H1 (cell line): ENCODE data around the gene INHBC. TPM values are rescaled to one million over a fixed set of nuclear protein-coding genes. Genes with fewer than 3 reads are reported as not detected.

ENCODE experiments used
- CTCF ChIA-PET: fragments of 300-600 bp; sonication (Branson Sonifier 250); formaldehyde crosslinking; loops from one replicate; lab custom pipeline; 2021; ENCODE audit not compliant: partially characterized antibody; lab: Charles Lee
- POLR2A ChIA-PET: fragments of 300-600 bp; sonication (Branson Sonifier 250); formaldehyde crosslinking; loops from one replicate; lab custom pipeline; 2021; ENCODE audit warnings: inconsistent platforms; ENCODE audit not compliant: partially characterized antibody; lab: Charles Lee
- DNase-seq, 2 experiments: peaks; one replicate each; pipeline versions ENCODE4 v3.0.0 to v3.0.0-alpha.2; 2010 to 2022; ENCODE audit warnings: low spot score in 2 of 2, low read depth in 1 of 2, mixed read lengths in 1 of 2
- FAIRE-seq: peaks from 2 replicates; lab custom pipeline; 2011; peaks lifted over from hg19 to GRCh38; lab: Jason Lieb, UNC
- H2AFZ ChIP-seq: 2 replicates; pipeline ENCODE4 v1.8.1; 2012; ENCODE audit warnings: low read length, inconsistent platforms
- H2AK5ac ChIP-seq: 2 replicates; pipeline ENCODE4 v1.6.1; 2013; ENCODE audit warnings: low read depth, low read length
- H2BK120ac ChIP-seq: replicated peaks from 2 replicates; pipeline ENCODE3; 2013; ENCODE audit warnings: low read depth, low read length, inconsistent platforms
- H2BK12ac ChIP-seq: 2 replicates; pipeline ENCODE4 v1.6.1; 2013; ENCODE audit warnings: low read depth, low read length
- H2BK15ac ChIP-seq: 2 replicates; pipeline ENCODE4 v1.6.1; 2013; ENCODE audit warnings: low read length
- H2BK20ac ChIP-seq: 2 replicates; pipeline ENCODE4 v1.6.1; 2013; ENCODE audit warnings: low read length
- H2BK5ac ChIP-seq: 2 replicates; pipeline ENCODE4 v1.6.1; 2013; ENCODE audit warnings: low read depth, low read length
- H3K14ac ChIP-seq: 2 replicates; pipeline ENCODE4 v1.6.1; 2013; ENCODE audit warnings: inconsistent platforms; ENCODE audit not compliant: insufficient read length
- H3K18ac ChIP-seq: 2 replicates; pipeline ENCODE4 v1.6.1; 2013; ENCODE audit warnings: low read length; ENCODE audit errors: extremely low read depth
- H3K23ac ChIP-seq: 2 replicates; pipeline ENCODE4 v1.6.1; 2013; ENCODE audit warnings: inconsistent platforms; ENCODE audit not compliant: insufficient read length
- H3K23me2 ChIP-seq: 2 replicates; pipeline ENCODE4 v1.6.1; 2013; ENCODE audit warnings: low read depth, low read length
- H3K27ac ChIP-seq: 2 replicates; pipeline ENCODE4 v1.6.1; 2011; ENCODE audit warnings: low read depth, low read length, inconsistent platforms
- H3K27me3 ChIP-seq, 4 experiments: replicated peaks in 1 of 4; 1 replicate in 1 of 4; 2 replicates in 3 of 4; pipeline versions ENCODE4 v1.6.1 to v1.8.1; 2011 to 2013; ENCODE audit warnings: low read length in 3 of 4, mild to moderate bottlenecking in 3 of 4, inconsistent platforms in 2 of 4, mixed read lengths in 2 of 4, moderate library complexity in 1 of 4; ENCODE audit not compliant: control insufficient read depth in 3 of 4, insufficient read depth in 3 of 4; ENCODE audit errors: extremely low read depth in 1 of 4
- H3K36me3 ChIP-seq, 4 experiments: 2 replicates each; pipeline versions ENCODE4 v1.6.1 to v1.8.1; 2011 to 2013; ENCODE audit warnings: mild to moderate bottlenecking in 4 of 4, low read length in 3 of 4, moderate library complexity in 2 of 4, control low read depth in 1 of 4, inconsistent platforms in 1 of 4; ENCODE audit not compliant: insufficient read depth in 4 of 4, control insufficient read depth in 2 of 4
- H3K4ac ChIP-seq: replicated peaks from 2 replicates; pipeline ENCODE3; 2013; ENCODE audit warnings: low read length, low read depth, mixed read lengths, inconsistent platforms; ENCODE audit not compliant: insufficient read length
- H3K4me1 ChIP-seq, 4 experiments: replicated peaks in 1 of 4; 1 replicate in 1 of 4; 2 replicates in 3 of 4; pipeline versions ENCODE4 v1.6.1 to v1.8.1; 2011 to 2013; ENCODE audit warnings: low read length in 3 of 4, inconsistent platforms in 2 of 4, mixed read lengths in 1 of 4; ENCODE audit not compliant: insufficient read depth in 4 of 4, control insufficient read depth in 3 of 4
- H3K4me2 ChIP-seq, 2 experiments: 2 replicates each; pipeline versions ENCODE4 v1.6.1 to v1.8.1; 2011 to 2013; ENCODE audit warnings: low read depth in 2 of 2, low read length in 2 of 2, control low read depth in 1 of 2, inconsistent platforms in 1 of 2, mild to moderate bottlenecking in 1 of 2; ENCODE audit not compliant: insufficient read depth in 1 of 2
- H3K4me3 ChIP-seq, 4 experiments: fragments of 200-600, 300-600 bp in 1 of 4; sonication (generic), shearing (Covaris generic), sonication (Bioruptor Twin) in 1 of 4; 2 replicates each; pipeline versions ENCODE4 v1.5.1 to v1.8.1; 2011 to 2016; ENCODE audit warnings: low read length in 4 of 4, low read depth in 3 of 4, control low read depth in 2 of 4, inconsistent platforms in 2 of 4, mild to moderate bottlenecking in 2 of 4, mixed read lengths in 1 of 4, moderate library complexity in 1 of 4; ENCODE audit not compliant: insufficient read depth in 2 of 4; ENCODE audit errors: extremely low read depth in 1 of 4
- H3K56ac ChIP-seq: replicated peaks from 2 replicates; pipeline ENCODE3; 2013; ENCODE audit warnings: low read depth, mild to moderate bottlenecking, mixed read lengths, low read length, inconsistent platforms; ENCODE audit not compliant: insufficient read length
- H3K79me1 ChIP-seq: 2 replicates; pipeline ENCODE4 v1.6.1; 2013; ENCODE audit warnings: low read depth, low read length, control low read depth
- H3K79me2 ChIP-seq, 2 experiments: 2 replicates each; pipeline versions ENCODE4 v1.6.1 to v1.8.1; 2012 to 2013; ENCODE audit warnings: low read length in 2 of 2, mild to moderate bottlenecking in 2 of 2, inconsistent platforms in 1 of 2; ENCODE audit not compliant: insufficient read depth in 2 of 2, control insufficient read depth in 1 of 2
- H3K9ac ChIP-seq, 4 experiments: replicated peaks in 1 of 4; 1 replicate in 1 of 4; 2 replicates in 3 of 4; pipeline versions ENCODE4 v1.6.1 to v1.8.1; 2011 to 2013; ENCODE audit warnings: low read depth in 3 of 4, low read length in 3 of 4, control low read depth in 2 of 4, mild to moderate bottlenecking in 2 of 4, moderate library complexity in 2 of 4, inconsistent platforms in 1 of 4; ENCODE audit errors: extremely low read depth in 1 of 4
- H3K9me3 ChIP-seq, 2 experiments: 2 replicates each; pipeline versions ENCODE4 v1.6.1 to v1.8.1; 2012 to 2013; ENCODE audit warnings: mild to moderate bottlenecking in 2 of 2, moderate library complexity in 2 of 2, control low read depth in 1 of 2, inconsistent platforms in 1 of 2, low read depth in 1 of 2, low read length in 1 of 2, mixed read lengths in 1 of 2; ENCODE audit not compliant: insufficient read depth in 2 of 2
- H4K20me1 ChIP-seq, 2 experiments: replicated peaks in 1 of 2; 2 replicates each; pipeline versions ENCODE3 to v1.8.1; 2011 to 2013; ENCODE audit warnings: inconsistent platforms in 2 of 2, low read length in 2 of 2, mild to moderate bottlenecking in 1 of 2; ENCODE audit not compliant: insufficient read depth in 2 of 2, control insufficient read depth in 1 of 2
- H4K5ac ChIP-seq: 2 replicates; pipeline ENCODE4 v1.6.1; 2013; ENCODE audit warnings: low read length, low read depth, mixed read lengths, inconsistent platforms; ENCODE audit not compliant: insufficient read length
- H4K8ac ChIP-seq: 2 replicates; pipeline ENCODE4 v1.8.0; 2013; ENCODE audit warnings: mild to moderate bottlenecking, moderate library complexity, low read length, inconsistent platforms; ENCODE audit not compliant: insufficient read depth; ENCODE audit errors: extremely low read depth
- H4K91ac ChIP-seq: replicated peaks from 2 replicates; pipeline ENCODE3; 2013; ENCODE audit warnings: low read length, mixed read lengths, inconsistent platforms; ENCODE audit not compliant: insufficient read length
- ASH2L ChIP-seq: fragments of 200-600, 300-600 bp; sonication (generic); IDR thresholded peaks from one replicate; pipeline ENCODE4 v1.7.1; 2017; ENCODE audit warnings: low read length
- CHD2 ChIP-seq: IDR thresholded peaks from 2 replicates; pipeline ENCODE4 v1.6.1; 2012; ENCODE audit warnings: low read length, improper control_type of control experiment
- NANOG ChIP-seq: IDR thresholded peaks from 2 replicates; pipeline ENCODE4 v1.6.1; 2011; ENCODE audit warnings: low read length, low read depth, mild to moderate bottlenecking, inconsistent platforms; ENCODE audit not compliant: insufficient read depth, poor library complexity, severe bottlenecking
- POLR2A ChIP-seq, 2 experiments: IDR thresholded peaks; 1 replicate in 1 of 2; 2 replicates in 1 of 2; pipeline ENCODE4 v1.6.1; 2011; ENCODE audit warnings: low read depth in 2 of 2, low read length in 2 of 2, mild to moderate bottlenecking in 2 of 2; ENCODE audit errors: control extremely low read depth in 1 of 2
- POLR2AphosphoS5 ChIP-seq: IDR thresholded peaks from 2 replicates; pipeline ENCODE4 v1.6.1; 2011; ENCODE audit warnings: low read depth, low read length
- RAD21 ChIP-seq, 2 experiments: IDR thresholded peaks in 1 of 2; conservative IDR thresholded peaks in 1 of 2; 2 replicates each; pipeline ENCODE4 v1.6.1; 2011; ENCODE audit warnings: low read depth in 2 of 2, low read length in 2 of 2, improper control_type of control experiment in 1 of 2, inconsistent platforms in 1 of 2, mild to moderate bottlenecking in 1 of 2, moderate library complexity in 1 of 2
- WGBS, 2 experiments: shearing (Covaris generic) in 1 of 2; methylation state at CpG; one replicate each; pipeline versions ENCODE4 v1.1.6 to v1.1.7; 2013 to 2015; ENCODE audit warnings: low lambda C conversion rate in 2 of 2, mixed read lengths in 2 of 2, inconsistent platforms in 1 of 2, low coverage in 1 of 2, missing lambda C conversion rate in 1 of 2; ENCODE audit not compliant: insufficient replicate concordance in 2 of 2, insufficient coverage in 1 of 2, insufficient read length in 1 of 2; ENCODE audit errors: extremely low coverage in 1 of 2, missing lambda C conversion rate in 1 of 2; 5-methylcytosine and 5-hydroxymethylcytosine counted together
- polyA plus RNA-seq, 7 experiments: library from polyadenylated mRNA; depleted of rRNA in 3 of 7; stranded (reverse) in 5 of 7; unstranded in 2 of 7; fragments of >200 nt in 5 of 7; fragments of 200-250 nt in 2 of 7; gene quantifications; 1 replicate in 5 of 7; 2 replicates in 1 of 7; 4 replicates in 1 of 7; pipeline versions ENCODE4 v1.2.1 to v1.2.3, GENCODE V29; 2011 to 2013; ENCODE audit warnings: missing spikeins in 2 of 7, mixed read lengths in 2 of 7
- total RNA-seq: library from RNA; stranded (reverse); fragmentation: NEBNext Ultra II Directional; extraction: Animal tissue kit (Norgen Biotek cat#: 25700); gene quantifications from 2 replicates; pipeline ENCODE4 v1.2.1, GENCODE V29; 2021

INHBC gene
- total and polyA plus RNA-seq, 2 of the 8 experiments (the other 6 are each of a cell fraction or from before 2014, with no cell fraction given), result 0.15 TPM; not detected in 1

DNA sequence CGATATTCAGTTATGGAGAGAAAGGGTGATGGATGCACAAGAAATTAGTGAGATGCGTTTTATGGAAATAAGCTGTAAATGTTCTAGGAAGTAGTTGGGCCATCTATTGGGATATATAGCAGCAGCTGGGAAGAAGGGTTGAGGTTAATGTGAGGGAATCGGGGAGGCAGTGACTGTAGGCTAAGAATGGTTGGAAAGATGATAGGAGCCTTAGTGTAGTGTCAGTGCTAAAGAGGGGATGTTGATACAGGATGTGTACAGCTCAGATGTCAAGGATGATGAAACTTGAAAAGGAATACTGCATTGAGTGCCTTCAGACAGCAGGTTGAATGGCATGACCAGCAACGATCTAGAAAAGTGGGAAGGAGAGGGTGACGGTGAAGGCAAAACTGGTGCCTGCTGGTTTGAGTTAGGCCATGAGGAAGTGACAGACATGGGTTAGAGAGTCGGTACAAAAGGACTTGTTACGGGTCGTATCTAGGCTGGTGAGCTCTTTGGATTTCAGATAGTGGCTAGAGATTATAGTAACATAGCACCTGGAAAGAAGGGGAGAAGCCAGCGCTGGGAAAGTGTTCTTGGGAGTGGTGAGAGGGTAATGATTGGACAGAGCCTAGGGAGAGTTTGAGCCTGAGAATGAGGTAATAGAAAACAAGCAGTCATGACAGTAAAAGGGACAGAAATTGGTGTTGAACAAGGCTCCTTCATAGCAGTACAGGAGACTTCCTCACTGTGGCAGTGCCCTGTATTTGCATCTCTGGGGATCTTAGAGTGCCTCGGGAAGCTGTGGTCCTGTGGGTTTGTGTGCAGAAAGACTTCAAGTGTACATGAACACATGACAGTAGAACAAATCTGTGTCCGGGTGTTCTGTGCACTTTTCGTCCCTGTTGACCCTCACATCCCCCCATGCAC lies 62.9 kb downstream of the INHBC start:
- Histone ChIP-seq H3K14ac (no peak overlapping the region), H4K91ac (no peak overlapping the region), H2BK5ac (peak overlapping the region; percentile 12; the same call in 1 of the 2 replicates), H3K23me2 (peaks cover 1% of the 10 kb centered on the region; the same call in 1 of the 2 replicates), H4K5ac (no peak overlapping the region), H2BK20ac (no peak overlapping the region), H3K23ac (no peak overlapping the region), H3K9ac (peak overlapping the region in 1 of 4 experiments; percentile 7; a peak in 1 of 7 replicates), H4K8ac (no peak overlapping the region), H3K36me3 (peaks cover 30 to 82% (median 59%) of the 10 kb centered on the region in 4 experiments), H2AK5ac (no peak overlapping the region), H3K4me1 (no peaks in the 10 kb centered on the region), H4K20me1 (peaks cover 0 to 2% of the 10 kb centered on the region in 2 experiments), H3K4ac (no peak overlapping the region), H3K4me2 (no peak overlapping the region), H3K79me1 (peaks cover 5% of the 10 kb centered on the region; the same call in 1 of the 2 replicates), H2AFZ (no peak overlapping the region), H3K79me2 (peaks cover 0 to 6% of the 10 kb centered on the region in 2 experiments; a peak in 1 of 4 replicates), H2BK15ac (no peak overlapping the region), H3K56ac (no peak overlapping the region), H3K9me3 (no peaks in the 10 kb centered on the region; a peak in 1 of 4 replicates), H3K27ac (no peak overlapping the region; the same call in 1 of the 2 replicates), H3K4me3 (no peak overlapping the region), H2BK120ac (no peak overlapping the region), H2BK12ac (no peak overlapping the region), H3K27me3 (no peaks in the 10 kb centered on the region), H3K18ac (no peak overlapping the region)
- ChIA-PET CTCF (interaction anchor here (0.6 to 2.5 kb wide), 6 partner anchors 9 to 85 kb away, joined by 3 to 9 read pairs (median 4); partner anchors contain the start of gene MARS1), POLR2A (interaction anchor here (0.6 to 1.5 kb wide), 8 partner anchors 34 to 326 kb away, joined by 3 to 4 read pairs (median 3); no protein-coding TSS in a partner anchor)
- DNase-seq (no peak), FAIRE-seq (no peak)
- peak in 1 of 2 experiments; percentile 51; a peak in 2 of 3 replicates for TF ChIP-seq POLR2A (IDR thresholded peaks at IDR 0.05; ENCODE audit: control extremely low read depth in 1 of 2, low read depth in 2 of 2, low read length in 2 of 2)
- no peak for TF ChIP-seq CHD2
- TF ChIP-seq POLR2AphosphoS5, result peak; percentile 43
- no peak for TF ChIP-seq RAD21 (IDR thresholded peaks at IDR 0.05 in 1 of 2, conservative IDR thresholded peaks at IDR 0.05 in 1 of 2; ENCODE audit: low read depth in 2 of 2, low read length in 2 of 2)
- TF ChIP-seq NANOG, result no peak
- no peak for TF ChIP-seq ASH2L
- 92% methylated on average over 12 of the region's 12 CpGs; no CpG with 5 or more reads in 1 of the 2 experiments for WGBS, 2 experiments
